GM18873 (cell line): ENCODE data around the gene ADGRL2.

Experiments used
- ATAC-seq: cut with Tn5 transposase; IDR thresholded peaks from one replicate; pipeline ENCODE4 v1.9.1; 2021; ENCODE audit warnings: mild to moderate bottlenecking, moderate library complexity, moderate number of reproducible peaks; ENCODE audit not compliant: unreplicated experiment, low FRiP score

Gene ADGRL2

DNA sequence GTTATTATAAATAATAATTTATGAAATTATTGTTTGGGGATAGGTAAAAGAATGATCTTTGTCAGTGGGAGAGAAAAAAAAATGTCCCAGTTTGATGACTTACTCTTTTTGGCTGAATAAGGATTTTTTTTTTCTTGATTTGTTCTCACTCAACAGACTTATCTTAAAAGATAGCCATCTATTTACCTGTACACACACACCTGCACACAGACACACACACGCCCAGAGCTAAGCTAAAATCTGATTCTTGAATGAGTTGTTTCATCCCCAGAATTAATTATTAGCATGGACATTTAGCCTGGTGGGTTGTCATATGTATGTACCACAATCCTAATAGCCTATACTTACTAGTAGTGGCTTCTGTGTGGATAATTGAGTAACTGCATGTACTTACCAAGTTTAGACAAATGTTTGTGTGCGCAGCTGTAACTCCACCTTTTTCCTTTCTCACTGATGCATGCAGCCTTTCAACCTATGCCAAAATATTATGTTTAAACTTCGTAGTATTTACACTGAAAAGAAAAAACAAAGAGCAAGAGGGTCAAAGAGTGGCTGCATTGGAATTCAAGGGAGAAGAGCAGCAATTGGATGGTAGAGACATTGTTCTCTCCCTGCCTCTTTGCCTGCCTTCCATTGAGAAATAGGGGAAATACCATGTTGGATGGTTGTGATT is 174.3 kb downstream of the ADGRL2 start:
- no peak for ATAC-seq

DNA sequence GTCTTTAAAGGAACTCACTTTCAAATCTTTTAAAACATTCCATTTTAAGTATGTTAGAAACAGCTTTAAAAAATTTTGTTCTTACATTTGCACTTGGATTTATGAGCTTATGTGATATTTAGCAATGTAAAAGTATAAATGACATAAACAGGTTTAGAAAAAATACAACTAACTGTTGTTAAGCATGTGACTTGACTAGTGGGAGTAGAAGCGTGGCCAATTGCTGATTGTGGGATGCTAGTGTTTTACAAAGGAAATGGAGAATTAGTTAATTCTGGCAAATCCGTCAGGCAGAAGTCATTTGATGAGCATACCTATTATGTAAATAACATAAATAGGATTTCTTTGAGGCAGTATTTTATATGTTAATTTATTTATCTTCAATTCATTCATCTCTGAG is 175.8 kb downstream of the ADGRL2 start:
- no peak for ATAC-seq

DNA sequence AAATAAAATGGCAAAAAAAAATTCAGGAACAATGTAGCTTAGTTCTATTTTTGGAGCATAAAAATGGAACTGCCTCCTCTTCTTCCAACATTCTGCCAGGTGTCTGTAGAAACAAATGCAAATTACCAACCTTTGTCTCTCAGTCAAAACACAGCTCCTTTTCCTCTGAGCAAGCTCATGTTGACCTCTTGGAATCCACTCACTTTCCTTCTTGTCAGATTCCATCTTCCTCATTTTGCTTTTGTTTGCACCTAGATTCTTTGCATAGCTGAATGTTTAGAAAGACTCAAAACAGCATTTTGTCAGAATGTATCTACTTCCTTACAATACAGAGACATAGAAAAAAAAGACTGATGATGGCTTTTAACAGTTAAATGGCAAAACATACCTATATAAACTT is 178.2 kb downstream of the ADGRL2 start:
- no peak for ATAC-seq

DNA sequence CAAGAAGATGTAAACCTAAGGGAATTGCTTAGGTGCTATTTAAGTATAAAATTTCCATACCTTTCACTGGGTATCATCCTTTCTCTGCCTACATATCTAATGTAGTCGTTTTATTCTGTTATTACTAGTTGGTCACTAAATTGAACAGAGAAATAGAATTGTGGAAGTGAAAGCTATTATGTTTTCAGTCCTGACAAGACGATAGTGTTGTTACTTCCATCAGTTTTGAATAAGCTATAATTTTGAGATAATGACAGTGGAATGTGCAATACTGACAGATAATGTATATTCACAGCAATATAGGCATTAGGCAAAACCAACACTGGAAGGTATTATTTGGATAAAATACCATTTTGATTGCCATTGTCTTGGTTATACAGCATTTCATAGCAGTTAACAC is 181.8 kb downstream of the ADGRL2 start:
- no peak for ATAC-seq

DNA sequence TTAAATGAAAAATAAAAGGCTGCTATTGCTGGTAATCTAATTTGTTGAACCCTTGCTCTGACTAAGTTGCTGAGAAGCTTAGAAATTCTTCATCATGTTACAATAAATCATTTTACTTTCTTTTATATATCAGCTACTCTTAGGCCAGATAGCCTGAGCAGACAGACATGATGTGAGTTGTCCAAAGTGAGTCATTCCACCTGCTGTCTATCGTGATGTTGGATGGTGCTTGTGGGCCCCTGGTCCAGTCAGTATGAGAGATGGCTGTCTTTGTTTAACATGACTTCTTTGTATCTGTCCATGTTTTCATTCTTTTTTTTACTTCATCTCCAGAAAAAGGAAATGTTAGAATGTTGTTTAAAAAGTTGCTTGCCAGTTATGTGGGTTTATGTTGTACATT is 188.8 kb downstream of the ADGRL2 start:
- no peak for ATAC-seq

DNA sequence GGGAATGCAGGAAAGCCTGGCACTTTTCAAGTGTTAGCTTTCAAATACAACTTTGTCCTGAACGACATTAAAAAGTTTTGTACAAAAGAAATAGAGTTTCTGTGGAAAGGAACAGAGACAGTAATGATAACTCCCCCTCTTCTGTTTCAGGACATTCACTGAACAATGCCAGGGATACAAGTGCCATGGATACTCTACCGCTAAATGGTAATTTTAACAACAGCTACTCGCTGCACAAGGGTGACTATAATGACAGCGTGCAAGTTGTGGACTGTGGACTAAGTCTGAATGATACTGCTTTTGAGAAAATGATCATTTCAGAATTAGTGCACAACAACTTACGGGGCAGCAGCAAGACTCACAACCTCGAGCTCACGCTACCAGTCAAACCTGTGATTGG is 189.5 kb downstream of the ADGRL2 start:
- ATAC-seq: no peak

DNA sequence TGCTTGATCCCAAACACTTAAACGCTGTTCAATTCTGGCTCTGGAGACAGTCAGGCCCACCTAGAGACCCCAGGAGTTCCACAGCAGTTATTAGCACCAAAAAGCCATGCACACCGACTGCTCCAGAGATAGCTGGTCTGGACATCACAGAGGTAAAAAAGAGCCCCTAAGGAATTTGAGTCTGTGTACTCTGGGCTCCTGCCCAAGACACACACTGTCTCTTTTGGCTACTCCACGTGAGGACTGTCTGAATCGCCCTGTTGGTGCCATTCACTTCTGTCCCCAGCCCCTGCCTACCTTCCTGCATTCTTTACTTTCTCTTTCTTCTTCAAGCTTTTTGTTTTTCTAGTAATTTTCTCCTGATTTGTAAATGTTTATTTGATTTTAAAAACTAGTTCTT is 197.4 kb downstream of the ADGRL2 start:
- no peak for ATAC-seq

DNA sequence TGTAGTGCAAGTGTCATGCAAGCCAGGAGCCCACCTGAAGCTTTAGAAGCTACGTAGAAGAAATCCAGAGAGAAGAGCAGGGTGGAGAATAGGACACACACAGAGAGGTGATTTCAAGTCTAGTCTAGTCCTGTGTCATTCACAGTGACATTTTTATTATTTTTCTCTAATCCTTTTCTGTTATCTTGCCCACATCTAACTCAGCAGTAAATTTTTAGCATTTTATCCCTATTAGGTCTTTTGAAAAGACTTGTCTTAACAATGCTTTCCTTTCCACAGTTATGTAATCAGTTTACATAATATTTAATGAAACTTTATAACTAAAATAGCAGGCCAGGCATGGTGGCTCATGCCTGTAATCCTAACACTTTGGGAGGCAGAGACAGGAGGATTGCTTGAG is 198.6 kb downstream of the ADGRL2 start:
- no peak for ATAC-seq

DNA sequence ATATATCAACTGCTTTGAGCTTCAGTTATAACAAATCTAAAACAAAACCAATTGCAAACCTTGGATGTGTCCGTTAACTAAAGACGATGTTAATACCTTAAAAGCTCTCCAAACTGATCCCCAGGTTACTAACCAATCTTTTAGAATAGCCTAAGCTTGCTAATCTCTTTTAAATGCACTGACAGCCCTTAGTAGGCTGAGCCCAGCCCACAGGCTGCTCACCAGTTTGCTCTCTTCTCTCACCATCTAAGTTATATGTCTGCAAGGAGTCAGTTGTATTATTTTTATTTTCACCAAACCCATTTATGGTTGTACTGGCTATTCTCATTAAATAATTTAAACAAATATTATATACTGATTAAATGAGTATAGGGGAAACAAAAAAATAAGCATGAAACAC is 199.5 kb downstream of the ADGRL2 start:
- ATAC-seq: no peak

DNA sequence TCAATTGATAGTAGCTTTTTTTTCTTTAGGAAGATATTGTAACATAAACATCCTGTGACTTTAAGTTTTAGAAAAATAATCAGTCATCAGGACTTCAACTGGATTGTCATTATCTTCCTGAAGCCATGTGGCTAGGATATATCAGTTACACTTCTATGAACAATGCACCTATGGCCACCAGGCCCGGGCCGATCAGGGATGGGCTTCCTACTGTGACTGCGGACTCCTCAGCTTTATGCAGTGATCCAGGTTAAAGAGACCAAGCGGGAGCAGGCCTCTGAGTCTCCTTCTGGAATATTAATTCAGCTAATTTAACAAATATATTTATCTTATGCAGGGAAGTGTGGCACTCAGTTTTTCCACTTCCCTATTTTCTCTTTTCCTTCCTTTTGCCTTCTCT is 200.6 kb downstream of the ADGRL2 start:
- ATAC-seq: no peak

DNA sequence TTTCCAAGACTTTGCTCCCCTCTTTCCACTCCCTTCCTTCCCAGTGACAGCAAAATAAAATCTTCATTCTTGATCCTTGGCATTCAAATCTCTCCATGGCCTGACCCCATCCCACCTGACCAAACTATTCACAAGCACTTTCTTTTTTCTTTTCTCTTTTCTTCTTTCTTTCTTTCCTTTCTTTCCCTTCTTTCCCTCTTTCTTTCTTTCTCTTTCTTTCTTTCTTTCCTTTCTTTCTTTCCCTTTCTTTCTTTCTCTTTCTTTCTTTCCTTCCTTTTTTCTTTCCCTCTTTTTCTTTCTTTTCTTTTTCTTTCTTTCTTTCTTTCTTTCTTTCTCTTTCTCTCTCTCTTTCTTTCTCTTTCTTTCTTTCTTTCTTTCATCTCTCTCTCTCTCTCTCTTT is 207.1 kb downstream of the ADGRL2 start:
- no peak for ATAC-seq

DNA sequence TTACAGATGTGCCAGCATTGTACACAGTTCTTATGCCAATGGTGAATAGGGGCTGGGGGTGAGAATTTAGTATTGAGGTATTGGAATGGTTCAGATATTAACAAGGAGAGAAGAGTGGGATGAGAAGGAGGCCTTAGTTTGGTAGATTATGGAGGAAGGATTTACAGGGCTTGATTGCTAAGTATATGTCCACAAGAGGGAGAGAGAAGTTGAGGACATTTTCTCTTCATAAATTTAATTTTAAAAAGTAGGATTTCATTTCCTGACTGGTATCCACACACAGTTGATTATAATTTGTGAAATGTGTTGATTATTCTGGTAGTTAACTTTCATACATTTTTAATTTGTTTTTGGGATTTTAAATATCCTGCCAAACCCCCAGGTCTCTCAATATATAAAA is 213.0 kb downstream of the ADGRL2 start:
- no peak for ATAC-seq

DNA sequence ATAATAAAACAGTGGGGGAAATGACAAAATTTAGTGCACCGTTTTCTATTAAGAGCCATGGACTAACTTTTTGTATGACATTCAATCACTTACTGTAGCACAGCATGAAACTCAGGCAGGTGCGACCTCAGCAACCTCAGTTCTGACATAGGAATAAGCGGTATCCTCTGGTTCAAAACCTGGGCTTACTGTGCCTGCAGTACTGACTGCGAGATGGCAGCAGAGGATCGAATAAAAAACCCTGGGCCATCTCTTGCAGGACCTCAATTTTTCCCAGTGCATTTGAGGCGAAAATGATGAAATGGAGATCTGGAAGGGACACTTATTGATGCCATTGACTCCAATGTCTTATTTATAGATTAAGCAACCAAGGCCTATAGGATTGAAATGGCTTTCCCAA is 214.7 kb downstream of the ADGRL2 start:
- no peak for ATAC-seq

DNA sequence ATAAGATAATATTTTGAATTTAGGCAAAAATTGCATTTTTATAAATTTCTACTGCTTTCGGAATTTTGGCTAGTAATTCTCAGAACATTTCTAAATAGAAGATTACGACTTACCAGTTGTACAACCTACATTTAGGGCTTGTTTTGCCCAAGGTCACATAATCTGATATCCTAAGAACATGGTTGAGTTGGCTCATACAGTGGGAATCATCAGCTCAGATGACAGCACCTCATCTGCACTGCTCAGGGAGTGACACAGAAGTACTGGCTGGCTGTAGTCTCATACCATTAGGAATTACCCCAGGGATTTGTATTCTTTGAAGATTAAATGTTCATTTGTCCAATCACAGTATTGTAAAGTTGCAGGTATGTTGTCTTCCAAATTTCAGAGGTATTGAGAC is 217.6 kb downstream of the ADGRL2 start:
- ATAC-seq: no peak

DNA sequence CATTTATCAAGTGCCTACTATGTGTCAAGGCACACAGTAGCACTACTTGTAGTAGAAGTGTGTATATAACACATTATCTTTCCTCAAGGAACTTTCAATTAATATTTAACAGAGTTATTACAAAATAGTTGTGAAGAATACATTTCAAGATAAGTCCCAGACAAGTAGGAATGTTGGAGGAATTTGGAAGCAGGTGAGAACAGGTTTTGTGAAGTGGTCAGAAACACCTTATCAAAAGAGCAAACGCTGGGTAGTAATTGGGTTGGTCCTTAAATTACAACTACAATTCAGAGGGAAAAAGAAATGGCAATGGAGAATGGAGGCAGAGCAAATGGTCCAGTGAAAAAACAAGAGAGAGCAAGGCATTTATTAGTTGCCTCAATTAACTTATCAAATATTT is 218.8 kb downstream of the ADGRL2 start:
- no peak for ATAC-seq

DNA sequence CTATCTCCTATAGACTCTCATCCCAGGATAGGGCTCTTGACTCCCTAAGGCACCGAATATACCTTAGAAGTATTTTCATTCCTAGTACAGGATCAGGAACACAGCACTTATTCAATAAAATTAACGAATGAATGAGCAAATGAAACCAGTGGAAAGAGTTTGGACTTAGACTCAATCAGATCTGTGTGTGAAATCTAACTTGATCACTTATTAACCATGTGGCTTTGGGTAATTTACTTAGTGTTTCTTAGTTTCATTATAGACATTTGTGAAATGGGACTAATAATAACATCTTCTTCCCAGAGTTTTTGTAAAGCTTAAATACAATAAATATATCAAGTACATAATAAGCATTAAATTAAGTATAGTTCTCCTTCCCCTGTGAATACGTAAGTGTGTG is 230.1 kb downstream of the ADGRL2 start:
- ATAC-seq: no peak

DNA sequence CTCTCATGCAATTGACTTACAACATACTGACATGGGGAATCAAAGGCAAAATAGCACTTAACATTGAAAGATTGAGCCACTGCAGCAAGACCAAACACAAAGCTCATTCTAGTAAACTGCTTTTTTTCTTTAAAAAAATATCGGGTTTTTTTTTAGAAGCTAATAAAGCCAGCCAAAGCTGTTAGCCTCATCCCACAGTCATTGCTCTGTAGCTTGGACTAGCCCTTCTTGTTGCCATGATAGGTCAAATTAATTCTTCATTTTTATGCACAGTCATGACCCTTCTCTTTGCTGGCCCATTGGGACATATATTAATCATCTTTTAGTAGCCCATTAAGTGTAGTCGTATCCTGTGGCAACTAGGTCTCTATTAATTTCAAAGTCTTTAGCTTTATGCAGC is 231.3 kb downstream of the ADGRL2 start:
- ATAC-seq: no peak

DNA sequence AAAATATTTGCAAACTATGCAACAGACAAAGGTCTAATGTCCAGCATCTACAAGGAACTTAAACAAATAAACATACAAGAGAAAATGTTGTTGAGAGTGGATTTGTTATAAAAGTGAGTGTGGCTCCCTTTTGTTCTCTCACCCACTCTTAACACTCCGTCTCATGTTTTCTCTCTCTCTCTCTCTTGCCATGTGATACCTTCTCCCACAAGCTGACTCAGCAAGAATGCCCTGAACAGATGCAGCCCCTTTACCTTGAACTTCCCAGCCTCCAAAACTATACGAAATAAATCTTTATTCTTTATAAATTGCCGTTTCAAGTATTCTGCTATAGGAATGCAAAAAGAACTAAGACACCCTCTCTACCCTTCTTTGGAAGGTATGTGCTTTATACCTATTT is 234.1 kb downstream of the ADGRL2 start:
- ATAC-seq: no peak
